ENCODE data around the gene AKAP13.

The AKAP13 gene

DNA sequence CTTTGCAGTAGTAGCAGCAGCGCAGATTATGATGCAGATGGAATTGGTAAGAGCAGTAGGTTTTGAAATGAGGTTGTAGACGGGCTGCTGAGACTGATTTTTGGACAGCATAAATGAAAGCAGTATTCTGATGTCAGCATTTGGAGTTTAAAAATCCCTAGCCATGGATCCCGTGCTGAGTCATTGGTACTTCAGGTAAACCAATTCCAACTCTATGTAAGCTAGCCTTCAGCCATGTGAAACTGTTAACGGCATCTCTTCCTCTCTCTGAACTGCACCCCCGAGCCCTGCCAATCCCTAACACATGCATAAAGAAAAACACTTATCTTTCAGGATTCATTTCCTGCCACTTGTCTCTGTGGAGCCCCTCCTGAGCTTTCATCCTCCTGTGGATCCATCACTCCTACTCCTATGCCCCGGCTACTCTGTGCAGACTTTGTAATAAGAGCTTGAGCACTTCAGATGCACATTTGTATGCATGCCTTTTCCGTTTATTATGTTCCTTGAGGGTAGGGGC, 119.0 kb downstream of the AKAP13 start:
- DNase-seq: no peak

DNA sequence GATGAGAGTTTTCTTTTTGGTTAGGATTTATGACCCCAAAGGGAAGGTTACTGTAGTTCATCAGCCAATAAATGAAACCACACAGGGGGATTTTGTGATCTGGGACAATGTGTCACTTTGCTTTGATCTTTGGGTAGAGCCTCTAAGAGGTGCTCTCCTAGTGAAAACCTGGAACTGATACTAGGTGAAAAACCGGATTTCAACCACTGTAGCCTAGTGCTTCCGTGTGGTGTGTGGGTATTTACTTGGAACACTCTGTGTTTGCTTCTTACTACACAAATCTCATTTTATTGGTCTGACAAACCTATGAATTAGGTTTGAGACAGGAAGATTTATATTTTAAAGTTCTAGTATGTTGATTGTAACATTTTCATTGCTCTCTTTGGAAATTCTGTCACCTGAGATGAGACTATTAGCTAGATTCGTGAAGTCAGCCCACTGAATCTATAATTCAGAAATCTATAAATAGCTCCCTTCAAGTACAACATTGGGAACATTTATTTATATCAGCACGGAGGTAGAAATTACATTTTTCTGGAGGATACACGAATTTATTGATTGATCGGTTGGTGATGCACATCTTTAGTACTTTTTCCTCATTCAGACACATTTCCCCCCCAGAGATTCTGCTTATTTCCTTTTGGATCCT, 119.8 kb downstream of the AKAP13 start:
- DNase-seq: no peak

DNA sequence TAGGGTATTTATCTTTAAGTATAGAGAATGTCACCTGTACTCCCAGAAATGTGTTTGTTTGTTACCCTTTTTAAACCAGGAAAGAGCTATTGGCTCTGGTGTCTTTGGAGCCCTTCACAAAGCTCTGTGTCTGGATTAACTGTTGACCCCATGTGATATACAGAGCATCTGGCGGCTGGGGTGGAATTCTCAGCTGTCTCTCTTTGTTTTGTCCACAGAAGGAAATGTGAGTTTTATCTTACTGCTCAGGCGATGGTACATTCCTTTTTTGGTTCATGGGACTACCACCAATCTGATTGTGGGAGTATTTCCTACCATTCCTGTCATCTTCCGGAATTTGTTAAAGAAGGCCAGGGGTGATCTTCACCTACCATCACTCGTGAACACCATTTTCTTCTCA, 120.3 kb downstream of the AKAP13 start:
- DNase-seq: no peak

DNA sequence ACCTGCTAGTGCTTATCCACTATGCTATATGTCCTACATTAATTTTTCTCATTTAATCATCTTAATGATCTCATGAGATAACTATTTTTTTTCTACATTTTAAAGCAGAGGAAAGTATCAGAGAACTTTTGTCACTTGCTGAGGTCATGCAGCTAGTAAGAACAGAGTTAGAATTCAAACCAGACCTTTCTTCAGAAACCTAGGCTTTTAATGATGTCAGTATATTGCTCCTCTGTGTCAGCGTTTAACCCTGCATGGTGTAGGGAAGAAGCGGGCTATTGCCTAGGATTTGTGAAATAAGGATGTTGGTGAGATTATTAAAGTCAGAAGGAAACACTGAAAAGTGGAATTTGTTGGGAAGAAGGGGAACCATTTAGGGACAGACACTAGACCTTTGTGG, 121.2 kb downstream of the AKAP13 start:
- DNase-seq: no peak

DNA sequence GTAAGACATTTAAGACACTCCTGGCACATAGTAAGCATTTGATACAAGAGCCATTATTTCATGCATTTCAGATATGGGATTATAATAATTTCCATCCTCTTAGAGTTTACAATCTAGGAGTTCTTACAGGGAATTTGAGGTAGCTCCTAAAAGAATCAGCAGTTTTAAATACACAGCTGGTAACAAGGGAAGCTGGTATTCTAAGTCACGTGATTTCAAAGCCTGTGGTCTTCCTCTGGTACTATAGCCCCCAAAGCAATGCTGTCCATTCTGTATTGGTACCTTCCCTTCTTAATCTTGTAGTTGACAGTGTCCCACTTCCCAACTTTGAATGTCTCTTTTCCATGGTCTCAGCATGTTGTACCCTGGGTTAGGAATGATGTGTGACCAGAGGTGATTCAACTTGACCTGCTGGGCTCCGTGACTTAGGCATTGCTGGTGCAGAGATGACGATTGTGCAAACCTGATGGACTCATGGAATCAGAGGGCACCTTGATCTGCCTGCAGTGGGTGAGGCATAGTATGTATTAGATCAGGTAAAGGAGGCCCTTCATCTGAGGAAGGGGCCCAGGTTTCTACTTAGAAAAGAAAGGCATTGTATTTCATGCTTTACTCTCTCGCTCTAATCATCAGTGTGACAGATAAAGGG, 122.9 kb downstream of the AKAP13 start:
- no peak for DNase-seq

DNA sequence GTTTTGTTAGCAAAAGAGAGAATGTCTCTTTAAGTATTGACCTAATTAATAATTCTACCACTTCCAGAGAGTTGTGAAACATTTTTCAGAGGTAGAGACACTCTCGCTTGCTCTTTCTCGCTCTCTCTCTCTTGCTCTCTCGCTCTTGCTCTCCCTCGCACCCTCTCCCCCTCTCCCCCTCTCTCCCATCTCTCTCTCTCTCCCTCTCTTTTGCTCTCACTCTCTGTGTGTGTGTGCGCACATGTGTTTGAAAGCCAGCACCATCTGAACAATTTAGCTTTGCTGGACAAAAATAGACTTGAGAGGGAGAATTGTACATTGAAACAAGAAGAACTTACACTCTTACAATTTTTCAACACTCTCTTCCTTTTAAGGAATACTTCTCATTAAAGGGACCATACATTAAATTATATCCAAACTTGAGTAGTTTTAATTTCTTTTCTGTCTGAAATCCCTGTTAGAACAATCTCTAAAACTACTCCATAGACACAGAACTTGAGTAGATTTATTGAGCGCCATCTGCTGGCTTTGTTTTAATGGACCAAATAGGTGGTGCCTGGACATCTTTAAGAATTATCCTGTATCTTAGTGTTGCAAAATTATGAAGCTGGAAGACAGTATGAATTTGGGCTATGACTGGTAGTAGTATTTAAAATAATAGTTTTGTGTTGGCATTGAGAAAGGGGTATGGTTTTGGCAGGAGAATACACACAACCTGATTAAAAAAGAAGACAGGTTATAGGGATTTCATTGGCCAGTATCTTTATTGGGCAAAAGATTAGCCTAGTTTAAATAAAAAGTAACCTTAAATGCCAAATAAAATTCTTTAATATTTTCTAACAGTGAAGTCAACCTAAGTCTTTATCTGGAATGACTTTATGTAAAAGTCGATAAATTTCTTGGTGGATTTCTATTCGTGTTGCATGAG, 124.6 kb downstream of the AKAP13 start:
- DNase-seq: peak in 8 of 56 donors; percentile 0 to 65 (median 16)

DNA sequence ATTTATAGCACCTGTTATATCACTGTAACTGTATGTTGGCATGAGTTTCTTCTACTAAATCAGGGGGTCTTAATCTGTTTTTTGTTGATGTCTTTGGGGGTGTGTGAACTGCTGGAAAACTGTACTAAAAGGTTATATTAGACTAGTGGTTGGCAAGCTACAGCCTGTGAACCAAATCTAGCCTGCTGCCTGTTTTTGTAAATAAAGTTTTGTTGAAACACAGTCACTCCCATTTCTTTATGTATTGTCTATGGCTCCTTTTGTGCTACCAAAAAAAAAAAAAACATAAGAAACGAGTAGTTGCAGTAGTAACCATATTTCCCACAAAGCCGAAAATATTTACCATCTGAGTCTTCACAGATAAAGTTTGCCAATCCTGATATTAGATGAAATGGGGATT, 126.7 kb downstream of the AKAP13 start:
- DNase-seq: no peak

DNA sequence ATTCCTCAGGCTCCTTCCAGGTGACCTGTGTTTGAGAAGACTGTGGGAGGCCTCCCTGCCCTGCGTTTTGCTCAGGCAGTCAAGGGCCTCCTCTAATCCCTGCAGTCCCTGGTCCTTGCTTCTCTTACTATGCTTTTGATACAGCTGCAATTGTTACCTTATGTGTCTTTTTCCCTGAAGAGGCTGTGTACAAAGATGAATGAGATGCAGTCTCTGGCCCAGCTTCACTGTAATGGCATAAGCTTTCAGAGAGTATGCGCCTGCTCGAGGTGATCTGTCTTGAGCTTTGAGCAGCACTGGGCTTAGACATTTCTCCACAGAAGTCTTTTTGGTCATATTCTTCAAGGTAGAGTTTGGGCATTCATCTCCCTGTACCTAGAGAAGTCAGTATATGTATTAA, 129.6 kb downstream of the AKAP13 start:
- no peak for DNase-seq

DNA sequence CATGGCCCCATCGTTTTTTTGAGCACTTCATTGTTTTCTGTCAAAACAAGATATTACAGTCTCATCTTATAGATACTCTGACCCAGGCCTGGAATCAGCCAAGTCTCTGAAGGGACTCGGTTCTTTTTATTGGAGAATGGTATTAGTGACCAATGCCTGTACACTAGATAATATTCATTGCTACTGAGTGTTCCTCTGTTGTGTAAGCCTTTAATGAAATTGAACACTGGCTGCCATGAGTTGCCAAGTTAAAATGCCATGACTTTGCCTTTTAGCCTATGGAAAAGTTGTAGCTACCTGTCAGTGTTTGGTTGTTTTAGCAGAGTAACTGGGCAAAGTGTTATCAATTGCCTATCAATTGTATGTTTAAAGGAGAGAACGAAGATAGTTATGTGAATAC, 134.0 kb downstream of the AKAP13 start:
- DNase-seq: no peak

DNA sequence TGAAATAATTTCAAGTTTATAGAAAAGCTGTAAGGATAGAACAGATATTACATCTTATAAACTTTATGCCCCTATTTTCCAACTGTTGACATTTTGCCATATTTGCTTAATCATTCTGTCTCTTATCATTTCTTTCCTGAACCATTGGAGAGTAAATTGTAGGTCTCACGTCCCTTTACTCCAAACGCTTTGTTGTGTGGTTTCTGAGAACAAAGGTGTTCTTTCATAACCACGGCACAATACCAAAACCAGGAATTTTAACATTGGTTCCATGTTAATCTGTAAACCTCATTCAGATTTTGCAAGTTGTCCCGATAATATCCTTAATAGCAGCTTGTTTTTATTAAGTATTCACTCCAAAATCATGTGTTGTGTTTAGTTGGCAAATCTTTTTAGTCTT, 134.8 kb downstream of the AKAP13 start:
- DNase-seq: no peak

DNA sequence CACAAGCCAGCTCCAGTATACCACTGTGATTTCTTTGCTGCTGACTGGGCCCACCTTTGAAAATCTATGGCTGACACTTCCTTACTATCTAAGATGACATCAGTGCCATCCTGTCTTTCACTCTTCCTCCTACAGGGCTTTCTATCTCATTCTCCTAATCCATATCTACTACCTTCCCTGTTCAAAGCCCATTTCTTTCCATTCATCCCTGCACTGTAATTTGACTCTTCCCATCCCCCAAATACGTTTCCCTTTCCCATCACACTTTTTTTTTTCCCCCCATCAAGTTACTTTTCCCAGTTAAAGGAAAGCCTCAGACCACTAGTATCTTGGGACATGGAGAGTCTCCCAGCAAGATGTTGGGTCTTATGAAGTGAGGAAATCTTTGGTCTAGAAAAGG, 136.7 kb downstream of the AKAP13 start:
- no peak for DNase-seq

DNA sequence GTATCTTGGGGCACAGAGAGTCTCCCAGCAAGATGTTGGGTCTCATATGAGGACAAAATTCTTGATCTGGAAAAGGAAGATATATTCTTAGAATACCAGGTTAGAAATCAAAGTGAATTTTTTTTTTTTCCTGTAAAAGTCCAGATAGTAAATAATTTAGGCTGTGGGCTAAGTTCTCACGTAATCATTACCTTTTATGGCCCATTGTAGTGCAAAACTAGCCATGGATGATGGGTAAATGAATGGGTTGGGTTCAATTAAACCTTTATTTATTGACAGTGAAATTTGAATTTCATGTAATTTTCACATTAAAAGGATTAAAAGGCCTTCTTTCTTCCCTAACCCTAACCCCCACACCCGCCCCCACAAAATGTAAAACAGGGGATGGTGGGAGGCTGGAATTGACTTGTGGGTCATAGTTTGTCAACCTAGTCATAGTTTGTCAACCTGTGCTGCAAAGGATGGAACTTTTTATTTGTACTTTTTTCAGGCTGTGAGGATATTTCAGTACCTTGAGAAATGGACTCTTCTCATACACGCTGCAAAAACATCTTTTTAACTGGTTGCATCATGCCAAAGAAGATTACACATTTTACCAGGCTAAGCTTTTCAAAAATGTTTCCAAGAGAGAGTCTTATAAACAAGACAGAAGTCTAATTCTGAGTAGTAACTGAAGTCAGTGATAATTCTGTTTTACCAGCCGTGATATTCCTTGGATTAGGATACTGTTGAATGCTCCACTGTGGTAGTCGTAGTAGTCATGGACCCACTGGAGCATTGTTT, 138.8 kb downstream of the AKAP13 start:
- DNase-seq: no peak

DNA sequence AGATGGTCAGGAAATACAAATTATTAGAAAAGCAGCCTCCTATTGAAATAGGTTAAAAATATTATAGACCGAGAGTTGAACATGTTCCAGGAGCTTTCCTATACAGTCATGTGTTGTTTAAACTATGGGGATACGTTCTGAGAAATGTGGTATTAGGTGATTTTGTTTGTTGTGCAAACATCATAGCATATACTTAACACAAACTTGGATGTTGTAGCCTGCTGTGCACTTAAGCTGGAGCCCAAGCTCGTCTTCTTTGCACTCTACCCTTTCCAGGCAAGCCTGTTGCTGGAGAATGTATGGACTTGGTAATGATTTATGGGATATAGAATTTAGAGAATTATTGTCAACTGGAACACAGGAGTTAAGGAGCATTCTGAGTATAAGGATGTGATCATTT, 140.2 kb downstream of the AKAP13 start:
- no peak for DNase-seq

DNA sequence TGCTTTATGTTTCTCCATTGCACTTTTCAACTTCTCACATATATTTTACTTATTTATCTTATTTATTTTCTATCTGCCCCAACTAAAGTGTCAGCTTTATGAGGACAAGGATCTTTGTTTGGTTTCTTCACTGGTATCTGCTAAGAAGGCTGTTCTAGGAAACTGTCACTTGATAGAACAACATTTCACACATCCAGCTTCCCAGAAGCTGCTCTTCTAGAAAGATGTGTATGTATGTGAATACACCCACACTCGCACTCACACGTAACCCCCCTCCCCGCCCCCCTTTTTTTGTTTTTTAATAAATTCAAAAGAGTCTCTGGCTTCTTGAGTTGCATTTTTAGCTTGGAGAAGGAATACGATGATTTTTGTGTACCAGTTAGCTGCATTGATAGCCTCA, 143.1 kb downstream of the AKAP13 start:
- DNase-seq: no peak

DNA sequence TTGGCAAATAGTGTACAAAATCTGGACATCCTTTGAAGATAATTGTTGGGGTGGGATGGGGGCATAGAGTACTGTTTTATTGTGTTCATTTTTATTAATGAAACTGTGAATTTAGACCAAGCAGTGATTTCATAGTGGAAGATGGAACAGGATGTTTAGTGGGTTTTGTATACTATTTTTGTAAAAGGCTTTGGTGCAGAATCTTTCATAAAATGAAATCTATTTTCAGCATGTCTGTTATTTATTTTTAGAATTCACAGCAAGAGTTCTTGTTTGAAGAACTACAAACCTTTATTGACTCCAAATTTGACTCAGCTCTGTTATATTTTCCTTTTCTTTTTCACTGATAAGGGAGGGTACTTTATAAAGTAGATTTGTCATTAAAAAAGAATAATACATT, 145.4 kb downstream of the AKAP13 start:
- no peak for DNase-seq

DNA sequence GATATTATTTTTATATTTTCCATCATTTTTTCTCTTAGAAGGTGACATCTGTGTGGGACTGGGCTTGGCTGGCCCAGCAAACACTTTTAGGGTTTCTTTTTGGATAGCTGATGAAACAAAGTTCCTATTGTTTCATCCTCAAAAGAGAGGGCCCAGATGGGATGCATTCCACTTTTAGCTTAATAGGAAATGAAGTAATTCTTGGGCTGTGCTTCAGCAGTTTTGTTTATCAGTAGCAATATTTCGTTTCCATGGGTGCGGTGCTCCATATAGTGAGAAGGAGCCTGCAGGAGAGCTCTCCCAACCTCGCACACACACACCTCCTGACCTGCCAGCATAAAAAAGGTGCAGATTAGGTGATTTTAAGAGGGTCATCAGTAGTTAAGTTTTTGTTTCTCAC, 147.5 kb downstream of the AKAP13 start:
- DNase-seq: peak in 1 of 56 donors; percentile 5

DNA sequence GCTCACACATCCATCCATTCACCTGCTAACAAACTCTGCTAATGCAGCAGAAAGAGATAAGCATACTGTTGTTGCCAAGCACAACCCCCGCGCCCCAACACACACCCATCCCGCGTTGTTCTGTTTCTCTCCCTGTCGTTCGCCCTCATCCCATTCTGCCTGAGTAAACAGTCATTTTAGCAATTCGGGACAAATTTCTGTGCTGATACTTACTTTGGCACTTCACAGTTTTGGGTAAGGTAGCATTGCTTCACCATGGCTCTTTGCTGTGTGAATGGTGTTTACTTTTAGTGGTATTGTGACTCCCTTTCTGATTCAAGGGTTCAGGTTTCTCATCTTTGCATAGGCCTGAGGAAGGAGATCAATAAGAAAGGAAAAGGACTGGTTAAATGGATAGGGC, 149.7 kb downstream of the AKAP13 start:
- no peak for DNase-seq

DNA sequence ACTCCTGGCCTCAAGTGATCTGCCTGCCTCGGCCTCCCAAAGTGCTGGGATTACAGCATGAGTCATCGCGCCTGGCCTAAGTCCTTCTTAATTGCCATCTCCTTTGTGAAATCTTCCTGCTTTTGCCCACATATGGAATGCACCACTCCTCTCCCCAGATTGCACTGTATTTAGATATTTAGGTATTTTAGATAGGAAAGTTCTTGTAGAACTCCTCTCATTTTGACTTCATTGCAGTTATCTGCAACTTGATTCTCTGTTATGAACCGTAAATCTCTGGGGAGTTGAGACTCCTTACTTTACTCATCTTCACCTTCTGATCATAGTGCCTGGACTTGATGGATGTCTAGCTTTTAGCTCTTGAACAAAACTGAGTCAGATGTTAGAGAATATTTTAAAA, 150.7 kb downstream of the AKAP13 start:
- no peak for DNase-seq

DNA sequence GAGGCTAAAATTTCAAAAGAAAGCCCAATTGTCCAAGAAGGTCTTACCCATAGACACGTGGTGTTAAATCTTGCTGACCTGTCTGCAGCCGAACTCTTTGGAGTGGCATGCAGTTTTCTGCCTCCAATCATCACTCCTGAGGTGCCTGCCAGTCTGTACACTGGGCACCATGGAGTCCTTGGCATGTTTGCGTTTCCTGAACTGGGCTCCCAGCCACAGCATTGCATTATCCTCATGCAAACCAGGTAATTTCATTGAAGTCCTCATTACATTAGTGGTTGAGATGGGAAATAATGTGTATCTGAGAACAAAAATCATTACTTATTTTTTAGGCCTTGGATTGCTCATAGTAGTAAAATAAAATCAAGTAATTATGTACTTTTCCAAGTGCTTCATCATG, 152.3 kb downstream of the AKAP13 start:
- no peak for DNase-seq

DNA sequence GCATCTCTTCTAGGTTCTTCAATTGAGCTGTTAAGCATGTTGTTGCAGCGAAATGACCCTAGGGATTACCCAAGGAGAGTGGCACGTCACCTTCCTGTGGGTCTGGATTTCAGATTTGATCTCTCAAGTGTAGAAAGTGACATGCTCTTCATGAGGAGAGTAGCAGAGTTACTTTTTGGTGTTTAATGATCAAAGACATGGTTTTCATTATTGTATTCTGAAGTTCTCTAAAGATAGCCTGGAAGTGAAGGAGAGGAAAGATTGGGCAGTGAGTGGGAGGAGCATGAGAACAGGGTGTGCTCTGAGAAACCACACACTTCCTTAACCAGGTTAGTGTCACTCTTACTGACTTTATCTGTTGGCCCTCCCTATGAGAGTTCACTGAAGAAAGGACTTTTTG, 153.6 kb downstream of the AKAP13 start:
- DNase-seq: no peak
